ENCODE data around the gene CP.
"Not testable (repeated sequence)": the region's sequence is repeated elsewhere in the genome, so short reads cannot be mapped to it uniquely, and the experiment has no call there.

The CP gene

GRCh38 chr3:149199474-149199873 lies 22.2 kb downstream of the CP start:
- no peak overlapping the region for H3K4me3 ChIP-seq (ENCODE audit: low read depth, low read length)
- TF ChIP-seq, protein P1, sequence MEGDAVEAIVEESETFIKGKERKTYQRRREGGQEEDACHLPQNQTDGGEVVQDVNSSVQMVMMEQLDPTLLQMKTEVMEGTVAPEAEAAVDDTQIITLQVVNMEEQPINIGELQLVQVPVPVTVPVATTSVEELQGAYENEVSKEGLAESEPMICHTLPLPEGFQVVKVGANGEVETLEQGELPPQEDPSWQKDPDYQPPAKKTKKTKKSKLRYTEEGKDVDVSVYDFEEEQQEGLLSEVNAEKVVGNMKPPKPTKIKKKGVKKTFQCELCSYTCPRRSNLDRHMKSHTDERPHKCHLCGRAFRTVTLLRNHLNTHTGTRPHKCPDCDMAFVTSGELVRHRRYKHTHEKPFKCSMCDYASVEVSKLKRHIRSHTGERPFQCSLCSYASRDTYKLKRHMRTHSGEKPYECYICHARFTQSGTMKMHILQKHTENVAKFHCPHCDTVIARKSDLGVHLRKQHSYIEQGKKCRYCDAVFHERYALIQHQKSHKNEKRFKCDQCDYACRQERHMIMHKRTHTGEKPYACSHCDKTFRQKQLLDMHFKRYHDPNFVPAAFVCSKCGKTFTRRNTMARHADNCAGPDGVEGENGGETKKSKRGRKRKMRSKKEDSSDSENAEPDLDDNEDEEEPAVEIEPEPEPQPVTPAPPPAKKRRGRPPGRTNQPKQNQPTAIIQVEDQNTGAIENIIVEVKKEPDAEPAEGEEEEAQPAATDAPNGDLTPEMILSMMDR (IDR thresholded peaks at IDR 0.05; ENCODE audit: low read depth, low read length): no peak

GRCh38 chr3:149198611-149199010 lies 23.0 kb downstream of the CP start:
- TF ChIP-seq, protein P1 (IDR thresholded peaks at IDR 0.05; ENCODE audit: low read depth, low read length): no peak
- no peak overlapping the region for H3K4me3 ChIP-seq (ENCODE audit: low read depth, low read length)

DNA sequence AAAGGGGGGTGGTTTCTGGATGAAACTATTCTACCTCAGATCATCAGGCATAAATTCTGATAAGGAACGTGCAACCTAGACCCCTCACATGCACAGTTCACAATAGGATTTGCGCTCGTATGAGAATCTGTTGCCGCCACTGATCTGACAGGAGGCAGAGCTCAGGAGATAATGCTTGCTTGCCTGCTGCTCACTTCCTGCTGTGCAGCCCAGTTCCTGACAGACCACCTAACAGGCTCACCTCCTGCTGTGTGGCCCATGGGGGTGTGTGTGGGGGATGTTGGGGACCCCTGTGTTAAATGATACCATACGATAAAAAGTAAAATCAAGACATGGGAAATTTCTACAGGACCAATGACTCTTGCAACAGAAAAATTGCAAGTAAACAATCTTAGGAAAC lies 24.0 kb downstream of the CP start:
- TF ChIP-seq, protein P1 (IDR thresholded peaks at IDR 0.05; ENCODE audit: low read depth, low read length): no peak
- no peak overlapping the region for H3K4me3 ChIP-seq (ENCODE audit: low read depth, low read length)

GRCh38 chr3:149196805-149197592 lies 24.6 kb downstream of the CP start:
- not testable (repeated sequence) for H3K4me3 ChIP-seq (ENCODE audit: low read depth, low read length)

GRCh38 chr3:149195221-149195620 lies 26.4 kb downstream of the CP start:
- H3K4me3 ChIP-seq (ENCODE audit: low read depth, low read length): no peak overlapping the region
- TF ChIP-seq, protein P1 (IDR thresholded peaks at IDR 0.05; ENCODE audit: low read depth, low read length): no peak

- TF ChIP-seq, protein P1 (IDR thresholded peaks at IDR 0.05; ENCODE audit: low read depth, low read length): no peak
Measured at GRCh38 chr3:149188494-149188893, 33.1 kb downstream of the CP start.

DNA sequence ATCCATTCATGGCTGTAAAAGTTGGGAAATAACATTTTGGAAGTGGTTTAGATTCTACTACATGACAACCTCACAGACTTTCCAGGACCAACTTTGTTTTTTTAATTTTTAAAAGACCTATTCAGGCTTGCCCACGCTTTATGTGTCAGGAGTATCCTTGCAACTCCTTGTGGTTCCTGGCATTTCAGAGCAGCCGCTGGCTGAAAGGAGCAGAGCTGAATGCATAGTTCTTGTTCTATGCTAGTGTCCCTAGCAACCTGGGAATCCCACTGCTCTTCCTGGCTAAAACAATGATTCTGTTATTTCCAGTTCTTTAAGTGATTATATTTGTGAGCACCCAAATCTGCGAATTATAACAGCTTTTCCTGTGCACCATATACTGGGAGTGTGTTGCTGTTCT lies 34.9 kb downstream of the CP start:
- TF ChIP-seq, protein P1 (IDR thresholded peaks at IDR 0.05; ENCODE audit: low read depth, low read length): no peak
- no peak overlapping the region for H3K4me3 ChIP-seq (ENCODE audit: low read depth, low read length)

More at GRCh38 chr3:149188494-149188893, 33.1 kb downstream of the CP start:
- no peak overlapping the region for H3K4me3 ChIP-seq (ENCODE audit: low read depth, low read length)

GRCh38 chr3:149186219-149186618 lies 35.4 kb downstream of the CP start:
- no peak overlapping the region for H3K4me3 ChIP-seq (ENCODE audit: low read depth, low read length)
- TF ChIP-seq, protein P1 (IDR thresholded peaks at IDR 0.05; ENCODE audit: low read depth, low read length): no peak
